DMS153 (cell line): Measurements from ENCODE around the gene HYLS1.

Experiments
- DNase-seq: peaks from one replicate; lab custom pipeline; 2025; lab: John Stamatoyannopoulos, UW

The HYLS1 gene

DNA sequence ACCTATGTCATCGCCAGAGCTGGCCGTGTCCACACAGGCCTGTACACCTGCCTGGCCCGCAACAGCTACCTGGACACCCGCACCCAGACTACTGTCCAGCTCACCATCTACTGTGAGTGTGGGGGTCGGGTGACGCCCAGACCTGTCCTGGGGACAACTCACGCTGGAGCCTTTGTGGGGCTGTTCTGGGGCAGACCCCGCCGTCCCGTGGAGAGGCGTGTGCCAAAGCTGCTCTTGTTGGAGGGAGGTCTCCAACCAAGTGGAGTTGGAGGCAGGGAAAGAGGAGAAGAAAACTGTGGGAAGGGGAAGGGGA lies 62.7 kb downstream of the HYLS1 start:
- no peak for DNase-seq
